ENCODE results near the gene TICAM1. TPM values are rescaled to one million over a fixed set of nuclear protein-coding genes. Genes with fewer than 3 reads are reported as not detected.

Gene TICAM1
- total and polyA plus RNA-seq, 2 experiments from 2014 or later = 0.32 to 0.38 TPM

- TF ChIP-seq CTCF (conservative IDR thresholded peaks at IDR 0.05; ENCODE audit: low read depth in 2 of 2) = no peak
- no peak for TF ChIP-seq JUNB (IDR thresholded peaks at IDR 0.05; ENCODE audit: unreplicated experiment)
- no peak for TF ChIP-seq EZH2 (IDR thresholded peaks at IDR 0.05; ENCODE audit: low read depth, unreplicated experiment)
- TF ChIP-seq EZH2phosphoT487 (IDR thresholded peaks at IDR 0.05; ENCODE audit: unreplicated experiment) = no peak
- TF ChIP-seq NANOG (IDR thresholded peaks at IDR 0.05; ENCODE audit: borderline replicate concordance) = no peak
- TF ChIP-seq ZNF462 (CRISPR knock-in tag; IDR thresholded peaks at IDR 0.05) = no peak
Measured at GRCh38 chr19:4830332-4830731, 1.2 kb downstream of the TICAM1 start (continued).

GRCh38 chr19:4829001-4829712 is 2.4 kb downstream of the TICAM1 start:
- H3K79me2 ChIP-seq (replicated peaks; ENCODE audit: insufficient read depth) = no peaks in the 10 kb centered on the region
- no peaks in the 10 kb centered on the region for H3K36me3 Mint-ChIP-seq (ENCODE audit: low read depth)
- no peak for ATAC-seq
- H3K4me1 Mint-ChIP-seq = no peaks in the 10 kb centered on the region
- no peak overlapping the region for H3K4me3 ChIP-seq
- H3K27ac ChIP-seq (ENCODE audit: low read depth) = no peak overlapping the region
- no peaks in the 10 kb centered on the region for H3K4me1 ChIP-seq (ENCODE audit: insufficient read depth)
- no peaks in the 10 kb centered on the region; the same call in 1 of the 2 replicates for H3F3A ChIP-seq (replicated peaks; ENCODE audit: low read depth)
- H2AFZ ChIP-seq = no peak overlapping the region
- no peak overlapping the region for H3K4me2 ChIP-seq
- H3K27me3 ChIP-seq (ENCODE audit: insufficient read depth) = peaks cover 27% of the 10 kb centered on the region
- H3K36me3 ChIP-seq (ENCODE audit: insufficient read depth) = no peaks in the 10 kb centered on the region
- H3K9me2 ChIP-seq (ENCODE audit: insufficient read depth) = no peaks in the 10 kb centered on the region
- peaks cover 16% of the 10 kb centered on the region for H3K27me3 Mint-ChIP-seq (ENCODE audit: insufficient read depth, low read depth, poor library complexity)
- no peaks in the 10 kb centered on the region; the same call in 1 of the 2 replicates for H4K20me1 ChIP-seq (replicated peaks; ENCODE audit: insufficient read depth)
- no peak overlapping the region for H3K4me3 Mint-ChIP-seq
- no peaks in the 10 kb centered on the region for H3K9me3 Mint-ChIP-seq
- no peak for DNase-seq (ENCODE audit: low spot score)
- H3K27ac Mint-ChIP-seq = no peak overlapping the region
- no peak for TF ChIP-seq EZH2phosphoT487 (IDR thresholded peaks at IDR 0.05; ENCODE audit: unreplicated experiment)
- no peak for TF ChIP-seq ETS1 (IDR thresholded peaks at IDR 0.05)

All from GM23338 (cell line).